Activated CD8-positive, alpha-beta memory T cell treated with anti-CD3 and anti-CD28 coated beads for 48 hours (primary cell): Measurements from ENCODE around the gene NPAS2.

ENCODE experiments used
- DNase-seq, 3 experiments: peaks; one replicate each; pipeline ENCODE4 v3.0.0-alpha.2; 2020; ENCODE audit warnings: low read depth in 2 of 3, low spot score in 2 of 3

Gene NPAS2

DNA sequence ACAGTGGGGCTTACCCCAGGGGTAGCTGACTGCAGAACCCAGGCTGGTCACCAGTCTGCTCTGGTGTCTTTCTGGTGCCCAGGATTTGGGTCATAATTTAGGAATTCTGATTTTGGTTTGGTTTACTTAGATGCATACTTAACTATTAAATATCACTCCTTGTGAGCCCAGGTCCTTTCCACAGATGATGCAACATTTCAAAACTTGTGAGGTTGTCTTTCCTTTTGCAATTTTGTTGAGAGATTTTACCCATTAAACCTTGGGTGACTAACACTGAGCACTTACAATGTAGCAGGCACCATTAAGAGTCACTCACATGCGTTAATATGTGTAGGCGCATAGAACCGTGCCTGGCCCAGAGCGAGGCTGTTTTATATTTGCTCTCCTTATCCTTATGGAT lies 120.3 kb downstream of the NPAS2 start:
- DNase-seq = no peak

DNA sequence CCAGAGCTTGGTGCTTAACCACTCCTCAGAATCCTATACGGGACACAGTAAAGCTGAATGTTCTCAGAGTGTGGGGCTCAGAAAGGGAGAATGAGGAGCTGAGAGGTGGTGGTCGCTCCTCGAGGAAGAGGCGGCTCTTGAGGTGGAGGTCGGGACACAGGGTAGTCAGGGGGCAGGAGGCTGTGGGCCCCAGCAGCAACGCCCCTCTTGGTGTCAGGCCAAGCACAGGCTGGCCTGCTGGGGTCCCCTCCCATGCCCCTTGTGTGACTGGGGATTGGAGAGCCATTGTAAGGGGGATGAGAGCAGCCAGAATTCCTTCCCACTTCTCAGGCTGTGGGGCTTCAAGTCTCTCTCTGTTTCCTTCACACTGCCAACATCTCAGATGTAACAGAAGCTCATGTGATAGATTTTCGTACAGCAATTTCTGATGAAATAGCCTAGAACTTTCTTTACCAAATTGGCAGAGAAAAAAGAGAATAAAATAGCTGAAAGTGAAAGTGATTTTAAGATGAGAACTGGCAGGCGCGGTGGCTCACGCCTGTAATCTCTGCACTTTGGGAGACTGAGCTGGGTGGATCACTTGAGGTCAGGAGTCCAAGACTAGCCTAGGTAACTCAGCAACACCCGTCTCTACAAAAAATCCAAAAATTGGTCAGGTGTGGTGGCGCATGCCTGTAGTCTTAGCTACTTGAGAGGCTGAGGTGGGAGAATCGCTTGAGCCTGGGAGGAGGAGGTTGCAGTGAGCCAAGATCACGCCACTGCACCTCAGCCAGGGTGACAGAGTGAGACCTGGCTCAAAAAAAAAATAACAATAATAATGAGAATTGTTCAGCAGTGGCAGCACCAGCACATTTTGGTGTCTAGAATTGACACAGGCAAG lies 121.1 kb downstream of the NPAS2 start:
- no peak for DNase-seq

- DNase-seq = no peak
Observed at GRCh38 chr2:100941646-100942240, 121.8 kb downstream of the NPAS2 start.

- DNase-seq = no peak
Observed at GRCh38 chr2:100944617-100945432, 124.9 kb downstream of the NPAS2 start.

GRCh38 chr2:100945433-100945740 lies 125.4 kb downstream of the NPAS2 start:
- no peak for DNase-seq

- no peak for DNase-seq
Observed at GRCh38 chr2:100945930-100946607, 126.1 kb downstream of the NPAS2 start.

GRCh38 chr2:100948942-100949811 lies 129.2 kb downstream of the NPAS2 start:
- no peak for DNase-seq

GRCh38 chr2:100952512-100952911 lies 132.6 kb downstream of the NPAS2 start:
- DNase-seq = no peak

DNA sequence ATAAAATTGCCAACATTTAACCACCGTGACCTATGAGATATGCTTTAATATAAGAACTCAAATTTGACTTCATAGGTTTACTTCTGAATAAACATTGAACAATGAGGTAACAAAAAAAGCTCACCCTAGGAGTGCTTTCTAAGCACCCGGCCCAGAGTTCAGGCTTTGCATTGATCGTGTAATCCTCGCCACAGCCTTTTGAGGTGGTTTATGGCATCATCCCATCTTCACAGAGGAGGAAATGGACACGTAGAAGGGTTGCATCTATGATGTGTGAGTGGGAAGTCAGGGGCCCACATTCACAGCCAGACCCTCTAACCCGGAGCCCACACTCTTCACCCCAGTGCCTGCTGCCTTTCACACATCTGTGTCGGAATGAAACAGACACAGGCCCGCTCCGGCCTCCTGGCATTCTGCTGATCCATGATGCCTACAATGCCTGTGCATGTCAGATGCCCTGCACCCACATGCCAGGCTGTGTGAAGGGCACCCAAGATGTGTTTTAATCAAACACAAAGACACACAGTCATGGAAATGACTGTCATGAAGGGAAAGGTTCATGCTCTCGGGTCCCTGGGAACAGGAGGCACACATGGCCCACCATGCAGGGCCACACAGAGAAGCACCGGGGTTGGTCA lies 133.6 kb downstream of the NPAS2 start:
- no peak for DNase-seq

DNA sequence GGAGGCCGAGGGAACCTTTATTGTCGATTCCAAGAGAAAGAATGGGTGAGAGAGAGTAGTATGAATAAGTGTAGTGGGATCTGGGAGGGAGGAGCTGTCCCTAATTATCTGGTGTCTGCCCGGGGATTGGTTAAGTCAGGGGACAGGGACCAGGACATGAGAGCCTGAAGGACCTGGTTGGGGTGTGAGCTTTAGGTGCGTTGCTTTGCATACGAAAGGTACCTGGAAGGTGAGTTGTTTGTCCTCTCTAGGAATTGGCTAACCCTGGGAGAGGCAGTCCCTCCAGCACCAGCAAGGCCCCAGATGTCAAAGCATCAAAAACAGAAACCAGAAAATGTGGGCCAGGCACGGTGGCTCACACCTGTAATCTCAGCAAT lies 134.1 kb downstream of the NPAS2 start:
- no peak for DNase-seq

GRCh38 chr2:100955226-100955625 lies 135.3 kb downstream of the NPAS2 start:
- DNase-seq = no peak

GRCh38 chr2:100956081-100956480 lies 136.1 kb downstream of the NPAS2 start:
- no peak for DNase-seq

GRCh38 chr2:100957996-100958653 lies 138.2 kb downstream of the NPAS2 start:
- DNase-seq = no peak

GRCh38 chr2:100959225-100959880 lies 139.4 kb downstream of the NPAS2 start:
- DNase-seq = no peak

GRCh38 chr2:100960688-100961087 lies 140.7 kb downstream of the NPAS2 start:
- no peak for DNase-seq

DNA sequence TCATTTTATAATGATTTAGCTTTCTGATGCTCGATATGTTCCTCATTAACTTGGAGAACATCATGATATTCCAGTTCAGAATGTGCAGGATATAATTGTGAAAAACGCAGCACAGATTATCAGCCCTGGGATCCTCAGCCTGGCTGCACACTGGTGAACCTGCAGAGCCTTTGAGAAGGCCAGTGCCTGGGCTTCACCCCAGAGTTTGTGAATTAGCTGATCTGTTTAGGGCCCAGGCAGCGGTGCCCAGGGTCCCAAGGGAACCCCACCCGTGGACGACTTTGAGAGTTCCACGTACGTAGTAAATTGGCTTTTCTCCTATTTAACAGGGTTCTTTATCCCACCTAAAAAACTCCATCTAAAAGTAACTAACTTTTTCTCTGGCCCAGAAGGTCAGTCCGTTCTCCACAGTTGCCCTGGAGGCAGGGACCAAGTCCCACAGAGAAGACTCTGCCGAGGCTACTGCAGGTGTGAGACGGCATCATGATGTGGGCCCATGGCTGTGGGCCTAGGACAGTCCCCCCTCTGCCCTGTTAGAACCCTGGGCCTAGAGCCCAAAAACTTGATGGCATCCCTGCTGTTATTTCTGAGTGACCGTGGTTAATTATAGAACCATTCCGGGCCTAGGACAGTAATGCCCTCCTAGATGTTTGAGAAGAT lies 142.6 kb downstream of the NPAS2 start:
- no peak for DNase-seq

- no peak for DNase-seq
Observed at GRCh38 chr2:100963026-100963375, 143.1 kb downstream of the NPAS2 start.

DNA sequence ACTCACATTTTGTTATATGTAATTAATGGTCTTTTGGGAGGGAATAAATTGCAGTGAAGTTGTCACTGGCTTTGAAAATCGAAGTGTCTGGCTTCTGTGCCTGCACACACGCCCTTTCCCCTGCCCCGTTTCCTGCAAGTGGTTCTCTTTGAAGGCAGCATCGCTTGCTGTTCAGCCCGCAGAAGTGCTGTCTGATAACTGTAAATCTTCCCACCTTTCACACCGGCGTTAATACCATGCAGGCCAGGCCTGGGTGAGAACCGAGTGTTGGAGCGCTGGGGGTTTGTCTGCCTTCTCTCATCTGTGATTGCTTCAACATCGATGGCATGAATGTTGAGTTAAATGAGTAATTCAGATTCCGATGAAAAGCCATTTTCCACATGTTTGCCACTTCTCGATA lies 144.3 kb downstream of the NPAS2 start:
- DNase-seq = no peak
